Kidney epithelial cell (primary cell): ENCODE results near the gene GSK3A. TPM values are rescaled to one million over a fixed set of nuclear protein-coding genes. Genes with fewer than 3 reads are reported as not detected.

Experiments used
- DNase-seq: peaks from one replicate; pipeline ENCODE4 v3.0.0-alpha.2; 2010; ENCODE audit warnings: low read depth
- H3K27me3 ChIP-seq: 2 replicates; pipeline ENCODE4 v1.6.0; 2011; ENCODE audit warnings: low read length; ENCODE audit not compliant: control insufficient read depth, insufficient read depth
- H3K36me3 ChIP-seq: 2 replicates; pipeline ENCODE4 v1.5.1; 2011; ENCODE audit warnings: low read length; ENCODE audit not compliant: control insufficient read depth, insufficient read depth
- H3K4me3 ChIP-seq: 2 replicates; pipeline ENCODE4 v1.5.1; 2011; ENCODE audit warnings: low read depth, mild to moderate bottlenecking, control low read depth, low read length
- total RNA-seq: library from RNA; depleted of rRNA; stranded (reverse); fragments of >200 nt; gene quantifications from 2 replicates; pipeline ENCODE4 v1.2.3, GENCODE V29; 2015
- TF ChIP-seq, protein P1 (sequence below): IDR thresholded peaks from 2 replicates; pipeline ENCODE4 v1.5.1; 2011; ENCODE audit warnings: mild to moderate bottlenecking, moderate library complexity, low read length, control low read depth, inconsistent platforms; ENCODE audit not compliant: insufficient read depth, poor library complexity, severe bottlenecking

GSK3A gene
- total RNA-seq, 1 donor from 2014 or later = 27.3 TPM

DNA sequence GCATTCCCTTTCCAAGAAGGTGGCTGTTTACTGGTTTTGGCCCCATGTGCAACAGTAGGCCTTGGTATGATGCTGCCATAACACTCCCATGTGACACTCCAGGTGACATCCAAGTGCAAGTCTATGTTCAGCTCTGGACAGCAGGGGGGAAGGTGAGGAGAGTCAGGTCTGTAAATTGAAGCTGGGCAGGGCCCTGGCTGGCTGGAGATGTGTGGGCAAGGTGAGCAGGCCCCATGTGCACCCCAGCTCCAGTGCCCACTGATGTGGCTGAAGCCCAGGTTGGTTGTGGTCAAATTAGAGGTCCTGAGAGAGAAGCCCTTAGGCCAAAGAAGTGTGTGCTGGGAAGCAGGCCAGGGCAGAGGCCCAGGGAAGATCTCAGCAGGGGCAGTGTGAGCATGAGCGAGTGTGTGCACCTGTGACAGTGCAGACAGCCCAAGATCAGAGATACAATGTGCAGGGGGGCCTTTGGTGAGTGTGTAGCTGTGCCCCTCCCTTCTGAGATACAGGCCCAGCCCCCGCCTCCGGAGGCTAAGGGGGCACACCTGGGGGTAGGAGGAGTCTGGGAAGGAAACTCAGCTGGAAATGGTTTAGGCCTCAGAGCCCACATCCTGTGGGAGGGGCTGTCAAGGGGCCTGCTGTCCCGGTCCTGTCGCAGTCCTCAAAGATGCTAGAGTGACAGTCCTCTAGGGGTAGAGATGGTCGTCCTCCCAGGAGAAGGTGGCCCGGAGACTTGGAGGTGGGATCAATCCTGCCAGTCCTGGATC lies 43.5 kb downstream of the GSK3A start:
- DNase-seq = no peak
- peaks cover 4% of the 10 kb centered on the region for H3K36me3 ChIP-seq
- TF ChIP-seq, protein P1, sequence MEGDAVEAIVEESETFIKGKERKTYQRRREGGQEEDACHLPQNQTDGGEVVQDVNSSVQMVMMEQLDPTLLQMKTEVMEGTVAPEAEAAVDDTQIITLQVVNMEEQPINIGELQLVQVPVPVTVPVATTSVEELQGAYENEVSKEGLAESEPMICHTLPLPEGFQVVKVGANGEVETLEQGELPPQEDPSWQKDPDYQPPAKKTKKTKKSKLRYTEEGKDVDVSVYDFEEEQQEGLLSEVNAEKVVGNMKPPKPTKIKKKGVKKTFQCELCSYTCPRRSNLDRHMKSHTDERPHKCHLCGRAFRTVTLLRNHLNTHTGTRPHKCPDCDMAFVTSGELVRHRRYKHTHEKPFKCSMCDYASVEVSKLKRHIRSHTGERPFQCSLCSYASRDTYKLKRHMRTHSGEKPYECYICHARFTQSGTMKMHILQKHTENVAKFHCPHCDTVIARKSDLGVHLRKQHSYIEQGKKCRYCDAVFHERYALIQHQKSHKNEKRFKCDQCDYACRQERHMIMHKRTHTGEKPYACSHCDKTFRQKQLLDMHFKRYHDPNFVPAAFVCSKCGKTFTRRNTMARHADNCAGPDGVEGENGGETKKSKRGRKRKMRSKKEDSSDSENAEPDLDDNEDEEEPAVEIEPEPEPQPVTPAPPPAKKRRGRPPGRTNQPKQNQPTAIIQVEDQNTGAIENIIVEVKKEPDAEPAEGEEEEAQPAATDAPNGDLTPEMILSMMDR = no peak
- H3K27me3 ChIP-seq = no peaks in the 10 kb centered on the region
- no peak overlapping the region for H3K4me3 ChIP-seq

DNA sequence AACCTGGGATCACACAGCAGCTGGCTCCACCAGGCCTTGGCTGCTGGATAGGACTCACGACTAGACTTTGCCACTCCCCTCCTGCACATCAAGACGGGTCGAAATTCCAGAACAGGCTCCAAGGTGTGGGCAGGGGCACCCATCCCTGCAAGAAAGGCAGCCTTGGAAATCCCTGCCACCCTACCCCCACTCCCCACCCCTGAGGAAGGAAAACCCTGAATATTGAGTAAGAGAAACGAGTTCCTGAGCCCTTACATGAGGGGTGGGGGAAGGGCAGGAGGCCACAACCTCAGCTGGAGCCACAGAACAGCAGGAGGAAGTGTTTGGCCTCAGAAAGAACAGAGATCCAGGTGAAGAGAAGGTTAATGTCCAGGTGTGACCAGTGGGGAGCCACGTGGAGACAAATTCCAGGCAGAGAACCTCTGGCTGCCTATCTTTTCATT lies 45.0 kb downstream of the GSK3A start:
- no peaks in the 10 kb centered on the region for H3K27me3 ChIP-seq
- no peak overlapping the region for H3K4me3 ChIP-seq
- no peak for DNase-seq
- TF ChIP-seq, protein P1 = no peak
- peaks cover 4% of the 10 kb centered on the region for H3K36me3 ChIP-seq

DNA sequence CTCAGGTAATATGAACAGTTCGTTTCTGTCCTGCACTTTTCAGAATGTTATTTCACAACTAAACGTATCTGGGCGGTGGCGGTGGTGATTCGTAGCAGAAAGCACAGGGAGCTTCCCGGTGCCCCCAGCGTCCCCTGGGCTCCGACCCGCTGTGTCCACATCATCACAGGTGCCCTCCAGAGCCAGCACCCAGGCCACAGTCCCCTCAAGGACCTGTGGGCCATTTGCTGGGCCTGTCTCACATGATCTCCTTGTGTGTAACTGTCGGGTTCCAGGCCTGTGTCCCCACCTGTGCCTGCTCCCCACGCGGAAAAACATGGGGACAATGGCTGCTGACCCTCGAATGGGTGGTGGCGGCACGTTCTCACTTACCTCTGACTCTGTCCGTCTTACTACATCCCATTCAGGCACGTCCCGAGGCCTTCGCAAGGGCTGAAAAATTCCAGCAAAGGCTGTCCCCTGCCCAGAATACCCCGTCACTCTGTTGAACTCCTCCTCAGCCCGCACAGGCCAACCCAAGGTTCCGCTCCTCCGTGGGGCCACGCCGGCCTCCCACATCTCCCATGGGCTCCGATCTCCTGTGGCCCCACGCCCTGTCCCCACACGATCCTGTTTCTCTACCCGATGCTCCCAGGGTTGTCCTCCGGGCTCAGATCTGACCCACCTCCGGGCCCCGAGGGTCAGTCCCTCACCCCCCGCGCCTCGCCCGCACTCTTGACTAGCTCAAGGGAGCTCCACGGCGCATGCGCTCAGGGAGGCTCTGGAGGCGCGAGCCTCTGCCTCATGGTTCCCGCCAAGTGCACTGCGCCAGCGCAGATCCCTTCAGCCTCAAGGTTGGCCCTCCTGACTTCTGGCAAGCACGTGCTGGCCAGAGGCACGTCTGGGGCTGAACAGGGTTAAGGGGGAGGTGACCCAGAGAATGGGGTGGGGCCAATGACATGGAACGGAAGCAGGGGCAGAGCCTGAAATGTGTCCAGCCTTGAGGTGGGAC lies 46.1 kb downstream of the GSK3A start:
- Histone ChIP-seq H3K4me3 (no peak overlapping the region), H3K27me3 (no peaks in the 10 kb centered on the region), H3K36me3 (peaks cover 4% of the 10 kb centered on the region)
- DNase-seq = no peak
- TF ChIP-seq, protein P1 = no peak

DNA sequence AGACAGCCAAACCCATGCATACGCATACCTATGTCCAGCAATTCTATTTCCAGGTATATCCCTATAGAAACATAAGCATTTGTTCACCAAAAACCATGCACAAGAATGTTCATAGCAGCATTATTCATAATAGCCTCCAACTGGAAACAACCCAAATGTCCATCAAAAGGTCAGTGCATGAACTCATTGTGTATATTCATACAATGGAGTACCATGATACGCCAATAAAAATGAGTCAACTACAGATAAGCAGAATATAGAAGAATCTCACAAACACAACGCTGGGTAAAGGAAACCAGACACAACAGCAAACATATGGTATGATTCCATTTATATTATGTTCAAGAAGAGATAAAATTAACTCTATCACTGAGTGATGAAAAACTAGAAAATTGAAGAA lies 48.7 kb downstream of the GSK3A start:
- no peak for DNase-seq
- H3K36me3 ChIP-seq = peaks cover 2% of the 10 kb centered on the region
- TF ChIP-seq, protein P1 = no peak
- H3K27me3 ChIP-seq = no peaks in the 10 kb centered on the region
- H3K4me3 ChIP-seq = no peak overlapping the region

DNA sequence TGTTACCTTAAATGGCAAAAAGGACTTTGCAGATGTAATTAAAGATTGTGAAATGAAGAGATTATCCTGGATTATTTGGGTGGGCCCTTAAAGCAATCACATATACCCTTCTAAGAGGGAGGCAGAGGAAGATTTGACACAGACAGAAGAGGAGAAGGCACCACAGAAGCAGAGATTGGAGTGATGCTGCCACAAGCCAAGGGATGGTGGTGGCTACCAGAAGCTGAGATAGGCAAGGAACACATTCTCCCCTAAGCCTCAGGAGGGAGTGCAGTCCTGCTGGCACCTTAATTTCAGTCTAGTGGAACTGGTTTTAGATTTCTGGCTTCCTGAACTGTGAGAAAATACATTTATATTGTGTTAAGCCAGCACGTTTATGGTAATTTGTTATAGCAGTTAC lies 49.1 kb downstream of the GSK3A start:
- H3K36me3 ChIP-seq = no peaks in the 10 kb centered on the region
- no peak overlapping the region for H3K4me3 ChIP-seq
- DNase-seq = no peak
- H3K27me3 ChIP-seq = no peaks in the 10 kb centered on the region
- TF ChIP-seq, protein P1 = no peak
